Activated T-helper 1 cell treated with anti-CD3 and anti-CD28 coated beads, Interleukin-12 subunit alpha, Interleukin-12 subunit beta, Interleukin-2, Interleukin-4 antibody, amounts not matched to agents 30 ng/mL and 10 ng/mL and 1 ng/mL, durations not matched to agents 14 hours and 24 hours and 36 hours (primary cell): ENCODE measurements around the gene FOXG1. TPM values are rescaled to one million over a fixed set of nuclear protein-coding genes. Genes with fewer than 3 reads are reported as not detected.

Experiments
- DNase-seq: peaks from one replicate; pipeline ENCODE4 v3.0.0; 2021; ENCODE audit warnings: low spot score
- H3K27ac Mint-ChIP-seq: one replicate; pipeline ENCODE4 v1.8.0; 2021; ENCODE audit warnings: mild to moderate bottlenecking, mixed read lengths
- H3K27me3 Mint-ChIP-seq: one replicate; pipeline ENCODE4 v1.8.0; 2022; ENCODE audit warnings: mild to moderate bottlenecking, moderate library complexity, mixed read lengths; ENCODE audit not compliant: insufficient read depth
- H3K36me3 Mint-ChIP-seq: one replicate; pipeline ENCODE4 v1.8.0; 2021; ENCODE audit warnings: low read depth, mixed read lengths
- H3K4me1 Mint-ChIP-seq: one replicate; pipeline ENCODE4 v1.8.0; 2021; ENCODE audit warnings: low read depth, mixed read lengths
- H3K4me3 Mint-ChIP-seq: one replicate; pipeline ENCODE4 v1.8.0; 2021; ENCODE audit warnings: mild to moderate bottlenecking, moderate library complexity, mixed read lengths
- H3K9me3 Mint-ChIP-seq: one replicate; pipeline ENCODE4 v1.8.0; 2021; ENCODE audit warnings: mixed read lengths
- intact Hi-C: fragments of 100-400 bp; cut with micrococcal nuclease; formaldehyde crosslinking; loops from one replicate; pipeline ENCODE4 v1.15.1; 2024
- total RNA-seq: library from RNA; stranded (reverse); gene quantifications from 2 replicates; pipeline ENCODE4 v1.2.3, GENCODE V29; 2022

FOXG1 gene
- total RNA-seq, 1 donor from 2014 or later: not detected

GRCh38 chr14:28773861-28774691, 7.5 kb downstream of the FOXG1 start:
- intact Hi-C loops: no loop called here
- DNase-seq: no peak
- Mint-ChIP-seq H3K36me3 (peaks cover 1% of the 10 kb centered on the region), H3K27ac (no peak overlapping the region), H3K4me1 (no peaks in the 10 kb centered on the region), H3K9me3 (peaks cover 5% of the 10 kb centered on the region), H3K27me3 (peaks cover 23% of the 10 kb centered on the region), H3K4me3 (no peak overlapping the region)

GRCh38 chr14:28774764-28775735, 8.5 kb downstream of the FOXG1 start:
- DNase-seq: no peak

DNA sequence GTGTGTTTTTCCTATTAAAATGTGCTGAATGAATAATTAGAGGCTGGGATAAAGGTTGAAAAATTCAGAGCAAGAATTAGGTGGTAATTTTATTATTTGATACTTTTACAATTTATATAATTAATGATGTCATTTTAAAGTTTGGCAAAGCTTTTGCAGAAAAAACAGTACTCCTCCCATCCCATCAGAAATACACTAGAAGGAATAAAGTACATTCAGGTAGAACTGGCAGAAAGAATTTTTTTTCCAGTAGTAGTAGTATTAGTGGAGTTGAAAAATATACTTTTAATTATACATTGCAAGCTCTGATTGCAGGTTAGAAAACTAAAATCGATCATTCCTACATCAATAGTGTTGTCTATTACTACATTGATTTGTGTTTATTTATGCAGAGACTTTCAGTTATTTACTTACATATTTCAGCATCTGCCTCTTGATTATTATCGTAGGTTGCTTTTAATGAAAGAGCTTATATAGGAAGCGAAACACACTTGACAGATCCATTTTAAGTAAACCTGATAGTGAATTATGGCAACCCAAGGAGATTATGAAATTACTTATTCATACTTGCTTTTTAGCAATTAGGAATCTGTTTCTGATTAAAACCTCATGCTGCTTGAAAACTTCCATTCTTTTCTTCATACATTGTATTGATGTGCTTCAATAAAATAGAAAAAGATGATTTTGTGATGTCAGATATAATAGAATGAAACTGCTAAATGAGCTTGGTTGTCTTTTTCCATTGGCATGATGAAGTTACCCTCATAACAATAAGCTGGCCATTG, 10.1 kb downstream of the FOXG1 start:
- Mint-ChIP-seq H3K9me3 (peaks cover 5% of the 10 kb centered on the region), H3K27ac (no peak overlapping the region), H3K36me3 (peaks cover 1% of the 10 kb centered on the region)

More at GRCh38 chr14:28774764-28775735, 8.5 kb downstream of the FOXG1 start:
- Mint-ChIP-seq H3K27me3 (peaks cover 25% of the 10 kb centered on the region), H3K4me1 (no peaks in the 10 kb centered on the region), H3K27ac (peak overlapping the region; percentile 23), H3K4me3 (no peak overlapping the region), H3K9me3 (peaks cover 5% of the 10 kb centered on the region), H3K36me3 (peaks cover 1% of the 10 kb centered on the region)
- intact Hi-C loops: no loop called here

DNA sequence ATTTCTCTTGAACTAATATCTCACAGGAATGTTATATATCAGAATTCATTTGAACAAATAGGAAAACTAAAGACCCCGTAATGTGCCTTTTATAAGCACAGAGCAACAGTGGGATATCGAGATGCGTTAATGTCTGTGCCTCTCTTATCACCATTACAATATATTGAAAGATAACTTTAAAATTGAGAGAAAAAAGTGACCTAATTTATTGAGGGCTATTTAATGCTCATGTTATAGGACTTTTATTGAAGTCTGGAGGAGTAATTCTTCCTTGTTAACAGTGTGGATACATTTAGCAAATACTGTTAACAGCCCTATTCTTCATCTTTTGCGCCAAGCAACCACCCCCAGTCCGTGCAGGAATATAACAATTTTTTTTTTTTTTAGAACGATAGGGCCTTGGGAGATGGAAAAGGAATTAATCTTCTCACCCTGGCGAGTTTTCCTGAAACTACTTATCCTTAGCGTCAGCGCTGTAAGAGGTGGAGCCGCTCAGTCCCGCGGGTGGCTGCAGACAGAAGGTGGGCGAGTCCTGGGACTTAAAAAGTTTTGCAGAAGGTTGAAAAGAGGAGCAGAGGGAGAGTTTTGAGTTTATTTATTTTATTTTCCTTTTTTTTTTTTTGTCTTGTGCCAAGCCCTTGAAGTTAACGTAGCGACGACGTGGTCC, 11.0 kb downstream of the FOXG1 start:
- intact Hi-C loops: no loop called here
- Mint-ChIP-seq H3K4me3 (no peak overlapping the region), H3K27ac (no peak overlapping the region), H3K36me3 (no peaks in the 10 kb centered on the region), H3K27me3 (peaks cover 20% of the 10 kb centered on the region), H3K9me3 (peaks cover 5% of the 10 kb centered on the region), H3K4me1 (no peaks in the 10 kb centered on the region)
- no peak for DNase-seq

More for the DNA sequence above, 10.1 kb downstream of the FOXG1 start:
- intact Hi-C loops: no loop called here
- peaks cover 20% of the 10 kb centered on the region for H3K27me3 Mint-ChIP-seq
- no peak overlapping the region for H3K4me3 Mint-ChIP-seq
- H3K4me1 Mint-ChIP-seq: no peaks in the 10 kb centered on the region
- DNase-seq: no peak

DNA sequence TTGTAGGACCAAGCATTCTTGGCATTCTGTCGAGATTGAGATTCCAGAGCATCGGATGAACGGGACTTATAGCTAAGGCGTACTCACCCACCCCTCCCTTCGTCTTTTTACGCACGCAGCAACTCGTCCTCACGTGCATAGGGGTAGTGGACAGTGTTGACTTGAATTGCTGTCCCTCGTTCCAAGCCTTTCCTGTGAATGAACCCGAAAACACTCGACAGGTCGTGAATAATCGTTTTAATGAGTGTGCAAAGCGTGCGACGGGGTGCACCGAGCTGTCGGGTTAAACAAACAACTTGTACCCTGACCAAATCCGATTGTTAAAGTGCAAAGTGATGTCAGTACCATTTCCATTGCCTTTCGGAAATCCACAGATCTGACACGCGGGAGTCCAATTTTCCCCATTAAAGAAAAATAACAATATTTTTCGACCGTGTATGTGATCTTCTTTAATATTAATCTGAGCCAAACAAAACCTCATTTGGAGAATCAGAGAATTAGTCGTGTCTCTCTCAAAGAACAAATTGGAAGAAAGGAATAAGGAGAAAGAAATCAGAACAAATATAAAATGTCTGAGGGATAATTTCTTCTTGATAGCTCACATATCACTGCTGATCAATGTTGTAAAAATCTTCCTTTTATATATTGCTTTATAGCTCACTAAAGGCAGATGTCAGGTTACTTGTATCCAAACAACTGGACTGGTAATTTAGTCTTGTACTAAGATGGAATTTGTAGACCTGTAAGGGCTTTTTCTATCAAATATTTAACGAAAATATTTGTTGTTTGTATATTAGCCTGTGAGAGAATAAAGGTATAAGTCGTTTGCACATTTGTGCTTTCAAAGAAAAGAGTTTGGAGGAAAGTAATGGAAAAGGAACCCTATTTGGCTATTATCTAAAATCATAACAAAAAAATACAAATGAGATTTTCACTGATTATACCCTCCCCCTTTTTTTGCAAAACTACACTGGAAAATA, 11.8 kb downstream of the FOXG1 start:
- Mint-ChIP-seq H3K27ac (no peak overlapping the region), H3K9me3 (peaks cover under 1% of the 10 kb centered on the region), H3K4me1 (no peaks in the 10 kb centered on the region), H3K27me3 (peaks cover 13% of the 10 kb centered on the region), H3K4me3 (no peak overlapping the region), H3K36me3 (no peaks in the 10 kb centered on the region)
- intact Hi-C loops: no loop called here
- no peak for DNase-seq

DNA sequence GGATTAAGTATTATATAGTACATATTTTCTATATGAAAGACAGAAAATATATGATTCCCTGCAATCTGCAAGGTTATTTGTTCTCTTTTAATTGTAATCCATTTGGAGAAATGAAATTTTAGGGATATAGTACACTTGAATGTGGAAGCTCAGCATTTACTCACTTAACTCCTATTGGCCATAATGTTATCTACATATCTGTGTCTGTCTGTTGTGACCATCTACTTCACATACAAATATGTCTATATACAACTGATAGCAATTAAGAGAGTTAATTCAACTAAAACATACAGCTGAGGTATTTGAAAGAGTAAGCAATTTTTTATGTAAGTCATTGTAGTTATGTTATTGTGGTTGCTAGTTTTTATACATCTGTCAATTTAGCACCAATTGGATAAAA, 12.9 kb downstream of the FOXG1 start:
- H3K4me1 Mint-ChIP-seq: no peaks in the 10 kb centered on the region
- H3K4me3 Mint-ChIP-seq: no peak overlapping the region
- H3K27ac Mint-ChIP-seq: no peak overlapping the region
- intact Hi-C loops: no loop called here
- no peaks in the 10 kb centered on the region for H3K9me3 Mint-ChIP-seq
- peaks cover 11% of the 10 kb centered on the region for H3K27me3 Mint-ChIP-seq
- no peaks in the 10 kb centered on the region for H3K36me3 Mint-ChIP-seq
- no peak for DNase-seq

DNA sequence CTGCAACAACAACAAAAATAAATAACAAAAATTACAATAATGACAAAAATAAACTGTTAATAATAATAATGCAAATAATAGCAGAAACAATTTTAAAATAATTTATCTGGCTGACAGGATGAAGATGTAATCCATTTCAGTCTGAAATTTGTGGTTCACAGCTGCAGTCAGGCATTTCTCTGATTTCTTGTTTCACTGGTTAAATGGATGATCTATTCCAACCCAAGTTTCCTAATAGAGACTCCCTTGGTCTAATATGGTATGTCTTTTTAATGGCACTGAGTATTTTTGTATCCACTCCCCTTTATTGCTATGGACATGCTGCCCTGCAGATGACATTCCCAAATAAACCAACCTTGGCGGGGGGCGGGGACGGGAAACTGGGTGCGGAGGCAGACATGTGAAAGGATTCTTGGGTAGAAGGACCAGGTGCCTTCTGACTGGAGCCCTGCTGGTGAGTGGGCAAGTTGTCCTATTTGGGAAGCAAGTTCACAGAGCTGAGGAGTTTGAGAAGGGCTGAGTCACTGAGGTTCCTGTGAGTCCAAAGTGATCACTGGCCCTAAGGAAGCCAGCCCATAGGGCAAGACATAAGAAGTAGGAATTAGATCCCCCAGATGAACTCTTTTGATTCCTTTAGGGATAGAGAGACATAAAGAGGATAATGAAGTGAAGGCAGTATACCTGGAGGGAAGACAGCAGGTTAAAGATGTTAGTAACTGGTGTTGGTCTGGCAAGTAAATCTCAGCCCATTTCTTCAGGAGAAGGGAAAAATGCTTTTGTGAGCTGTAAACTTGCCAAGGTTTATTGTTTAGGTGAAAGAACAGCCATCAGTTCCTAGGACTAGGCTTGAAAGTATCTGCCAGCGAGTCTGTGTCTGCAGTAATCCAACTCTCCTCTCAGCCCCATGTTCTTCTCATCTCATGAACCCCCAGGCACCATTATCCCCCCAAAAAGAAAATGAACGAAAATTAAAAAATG, 14.5 kb downstream of the FOXG1 start:
- Mint-ChIP-seq H3K4me3 (no peak overlapping the region), H3K27me3 (peaks cover 17% of the 10 kb centered on the region), H3K36me3 (no peaks in the 10 kb centered on the region), H3K27ac (no peak overlapping the region), H3K4me1 (no peaks in the 10 kb centered on the region), H3K9me3 (no peaks in the 10 kb centered on the region)
- intact Hi-C loops: no loop called here
- no peak for DNase-seq

- intact Hi-C loops: no loop called here
- no peaks in the 10 kb centered on the region for H3K4me1 Mint-ChIP-seq
- H3K9me3 Mint-ChIP-seq: peaks cover 4% of the 10 kb centered on the region
- no peaks in the 10 kb centered on the region for H3K36me3 Mint-ChIP-seq
- H3K4me3 Mint-ChIP-seq: no peak overlapping the region
- DNase-seq: no peak
- H3K27ac Mint-ChIP-seq: no peak overlapping the region
- peaks cover 15% of the 10 kb centered on the region for H3K27me3 Mint-ChIP-seq
Measured at GRCh38 chr14:28782301-28782700, 15.7 kb downstream of the FOXG1 start.

DNA sequence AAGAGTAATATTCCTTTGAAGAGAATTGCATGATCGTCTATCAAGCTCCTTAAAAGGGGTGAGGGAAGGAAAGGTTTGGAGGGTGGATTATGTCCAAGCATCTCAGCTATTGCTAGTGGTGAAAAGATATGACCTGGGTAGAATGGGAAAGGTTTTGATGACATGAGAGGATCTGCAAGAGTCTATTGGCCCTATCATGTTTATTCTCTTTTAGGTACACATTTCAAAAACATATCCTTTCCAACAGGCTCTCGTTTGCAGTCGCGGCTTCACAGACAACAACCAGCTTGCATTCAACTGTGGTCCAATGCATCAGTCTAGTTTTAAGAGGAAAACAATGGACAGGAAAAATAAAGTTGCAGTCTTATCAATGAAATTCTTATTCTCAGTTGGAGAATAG, 17.1 kb downstream of the FOXG1 start:
- intact Hi-C loops: no loop called here

DNA sequence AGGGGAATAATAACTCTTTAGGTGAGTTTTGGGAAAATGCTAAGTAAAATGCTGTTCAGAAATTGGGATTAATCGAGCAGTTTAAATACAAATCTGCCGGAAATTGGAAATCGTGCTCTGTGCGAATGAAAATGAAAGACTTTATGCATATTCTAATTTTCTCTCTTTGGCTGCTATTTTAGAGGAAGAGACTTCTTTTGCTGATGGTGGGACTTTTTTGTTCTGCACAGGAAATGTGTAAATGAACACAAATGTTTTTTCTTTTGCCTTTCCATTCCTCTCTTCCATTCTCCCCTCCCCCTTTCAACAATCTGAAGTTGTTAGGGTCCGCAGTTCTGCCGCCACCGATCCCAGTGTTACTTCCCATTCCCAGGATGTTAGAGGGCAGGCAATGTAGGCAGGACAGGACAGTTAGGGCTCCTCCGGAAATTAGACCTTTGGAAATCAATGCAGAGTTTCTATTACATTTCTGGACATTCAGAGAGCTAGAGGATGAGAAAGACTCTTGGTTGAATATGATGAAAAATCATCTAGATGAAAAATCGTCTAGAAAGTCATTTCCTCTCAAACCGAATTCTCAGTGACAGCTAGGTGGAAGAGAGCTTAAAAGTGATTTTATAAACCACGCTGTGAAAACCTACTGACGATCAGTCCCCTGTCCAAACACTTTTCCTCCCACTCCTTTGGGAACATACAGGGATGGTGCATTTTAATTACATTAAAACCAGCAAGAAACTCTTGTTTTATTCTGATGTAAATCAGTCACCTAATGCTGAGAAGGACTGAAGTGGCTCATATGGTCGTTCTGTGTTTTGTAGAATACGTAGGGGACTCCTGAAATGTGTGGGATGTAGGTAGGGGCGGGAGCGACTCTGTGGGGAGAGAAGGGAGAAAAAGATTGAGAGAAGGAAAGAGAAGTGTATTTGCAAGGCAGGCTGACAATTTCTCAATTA, 17.8 kb downstream of the FOXG1 start:
- Mint-ChIP-seq H3K4me1 (no peaks in the 10 kb centered on the region), H3K9me3 (peaks cover 9% of the 10 kb centered on the region), H3K27me3 (peaks cover 6% of the 10 kb centered on the region), H3K27ac (no peak overlapping the region), H3K4me3 (no peak overlapping the region), H3K36me3 (no peaks in the 10 kb centered on the region)
- no peak for DNase-seq
- intact Hi-C loops: no loop called here

More for the DNA sequence above, 17.1 kb downstream of the FOXG1 start:
- peaks cover 9% of the 10 kb centered on the region for H3K9me3 Mint-ChIP-seq
- no peaks in the 10 kb centered on the region for H3K36me3 Mint-ChIP-seq
- H3K4me1 Mint-ChIP-seq: no peaks in the 10 kb centered on the region
- H3K27me3 Mint-ChIP-seq: peaks cover 10% of the 10 kb centered on the region
- no peak overlapping the region for H3K27ac Mint-ChIP-seq
- H3K4me3 Mint-ChIP-seq: no peak overlapping the region
- no peak for DNase-seq
